Dermis lymphatic vessel endothelial cell (primary cell): Measurements from ENCODE around the gene KLHDC9. TPM values are rescaled to one million over a fixed set of nuclear protein-coding genes. Genes with fewer than 3 reads are reported as not detected.

Experiments
- total RNA-seq: library from RNA; depleted of rRNA; stranded (reverse); fragments of >200 nt; gene quantifications from 2 replicates; pipeline ENCODE4 v1.2.1, GENCODE V29; 2014

The KLHDC9 gene
- total RNA-seq = 0.95 and 1.6 TPM in 2 replicates

GRCh38 chr1:161098210-161099068 lies at the start of gene KLHDC9:
KLHDC9 (plus strand) TSS chr1:161098361; CDS start chr1:161098536, 175 bp downstream.

GRCh38 chr1:161069731-161070270 lies 28.4 kb upstream of the KLHDC9 start, which contains the start of gene ARHGAP30:
ARHGAP30 (minus strand) TSS chr1:161069891; CDS start chr1:161069624, 267 bp downstream.

GRCh38 chr1:161089251-161089924 lies 8.8 kb upstream of the KLHDC9 start, which contains the start of gene NECTIN4:
NECTIN4 (minus strand) TSS chr1:161089558; CDS start chr1:161089296, 262 bp downstream.

GRCh38 chr1:161117759-161118581 lies 19.8 kb downstream of the KLHDC9 start, which contains the start of the genes NIT1 and PFDN2:
NIT1 (plus strand) TSS chr1:161118105; CDS start chr1:161118177, 72 bp downstream.
PFDN2 (minus strand) TSS chr1:161118037; CDS start chr1:161118026, 11 bp downstream.

GRCh38 chr1:161132410-161133219 lies 34.5 kb downstream of the KLHDC9 start, which contains the start of gene DEDD:
DEDD (minus strand) TSS chr1:161132667; CDS start chr1:161124462, 8,205 bp downstream.

Other genes starting within 250 kb of the KLHDC9 start
- not detected in 2 replicates for gene CD244, start 235.5 kb upstream of the KLHDC9 start, total RNA-seq
- not detected in 2 replicates for gene ITLN1, start 213.2 kb upstream of the KLHDC9 start, total RNA-seq
- 0.09 TPM in 1 of 2 replicates, not detected in the other for gene ITLN2, start 143.6 kb upstream of the KLHDC9 start, total RNA-seq
- 111 and 184 TPM in 2 replicates for gene F11R, start 77.2 kb upstream of the KLHDC9 start, total RNA-seq
- gene TSTD1, start 59.4 kb upstream of the KLHDC9 start, total RNA-seq = 9.1 and 15.4 TPM in 2 replicates
- gene USF1, start 52.4 kb upstream of the KLHDC9 start, total RNA-seq = 85.4 and 91.7 TPM in 2 replicates
- not detected in 2 replicates for gene ARHGAP30, start 28.5 kb upstream of the KLHDC9 start, total RNA-seq
- gene NECTIN4, start 8.8 kb upstream of the KLHDC9 start, total RNA-seq = under 0.01 and 0.34 TPM in 2 replicates
- gene PFDN2, start 19.7 kb downstream of the KLHDC9 start, total RNA-seq = 38.9 and 39.4 TPM in 2 replicates
- 9.1 and 12.4 TPM in 2 replicates for gene NIT1, start 19.7 kb downstream of the KLHDC9 start, total RNA-seq
- gene DEDD, start 34.3 kb downstream of the KLHDC9 start, total RNA-seq = 43.3 and 50.0 TPM in 2 replicates
- gene UFC1, start 55.6 kb downstream of the KLHDC9 start, total RNA-seq = 154 and 165 TPM in 2 replicates
- gene USP21, start 61.1 kb downstream of the KLHDC9 start, total RNA-seq = 3.7 and 4.0 TPM in 2 replicates
- gene PPOX, start 68.1 kb downstream of the KLHDC9 start, total RNA-seq = 11.9 and 15.5 TPM in 2 replicates
- 15.6 and 20.3 TPM in 2 replicates for gene B4GALT3, start 79.1 kb downstream of the KLHDC9 start, total RNA-seq
- gene ADAMTS4, start 100.7 kb downstream of the KLHDC9 start, total RNA-seq = 10.0 and 13.3 TPM in 2 replicates
- gene NDUFS2, start 104.0 kb downstream of the KLHDC9 start, total RNA-seq = 161 and 182 TPM in 2 replicates
- 0.17 TPM in 1 of 2 replicates, not detected in the other for gene FCER1G, start 116.9 kb downstream of the KLHDC9 start, total RNA-seq
- not detected in 2 replicates for gene APOA2, start 125.3 kb downstream of the KLHDC9 start, total RNA-seq
- gene TOMM40L, start 127.7 kb downstream of the KLHDC9 start, total RNA-seq = 10.2 and 10.9 TPM in 2 replicates
- gene NR1I3, start 139.8 kb downstream of the KLHDC9 start, total RNA-seq = not detected in 2 replicates
- not detected in 2 replicates for gene PCP4L1, start 160.4 kb downstream of the KLHDC9 start, total RNA-seq
- 1.3 and 1.7 TPM in 2 replicates for gene MPZ, start 211.6 kb downstream of the KLHDC9 start, total RNA-seq
- 20.2 and 28.7 TPM in 2 replicates for gene SDHC, start 216.0 kb downstream of the KLHDC9 start, total RNA-seq